GM23338 (cell line): ENCODE measurements around the gene THADA. TPM values are rescaled to one million over a fixed set of nuclear protein-coding genes. Genes with fewer than 3 reads are reported as not detected.

Source experiments
- ATAC-seq: fragments of 200-7000 bp; cut with Tn5 transposase; 3 replicates; pipeline ENCODE4 v1.9.1; 2020
- DNase-seq: peaks from one replicate; pipeline ENCODE4 v3.0.0-alpha.2; 2015; ENCODE audit warnings: low spot score
- H2AFZ ChIP-seq: fragments of 200-600 bp; sonication (generic); 2 replicates; pipeline ENCODE4 v1.8.0; 2016; ENCODE audit warnings: antibody characterized with exemption, mild to moderate bottlenecking, moderate library complexity
- H3F3A ChIP-seq: fragments of 200-600 bp; sonication (generic); replicated peaks from 2 replicates; pipeline ENCODE4 v1.8.0; 2017; ENCODE audit warnings: antibody characterized with exemption, mixed run types, low read depth
- H3K27ac ChIP-seq: fragments of 200-600 bp; sonication (generic); 2 replicates; pipeline ENCODE4 v1.6.1; 2016; ENCODE audit warnings: low read depth
- H3K27me3 ChIP-seq: fragments of 200-600 bp; sonication (generic); 2 replicates; pipeline ENCODE4 v1.8.0; 2016; ENCODE audit warnings: mild to moderate bottlenecking, mixed run types, moderate library complexity; ENCODE audit not compliant: insufficient read depth
- H3K36me3 ChIP-seq: fragments of 200-600 bp; sonication (generic); 2 replicates; pipeline ENCODE4 v1.8.0; 2016; ENCODE audit warnings: mild to moderate bottlenecking; ENCODE audit not compliant: insufficient read depth
- H3K4me1 ChIP-seq: fragments of 200-600 bp; sonication (generic); 2 replicates; pipeline ENCODE4 v1.8.0; 2016; ENCODE audit warnings: mild to moderate bottlenecking, moderate library complexity; ENCODE audit not compliant: insufficient read depth
- H3K4me2 ChIP-seq: fragments of 200-600 bp; sonication (generic); 2 replicates; pipeline ENCODE4 v1.7.1; 2017; ENCODE audit warnings: mixed run types
- H3K4me3 ChIP-seq: fragments of 200-600 bp; sonication (generic); 2 replicates; pipeline ENCODE4 v1.6.1; 2016; ENCODE audit warnings: mixed run types
- H3K79me2 ChIP-seq: fragments of 200-600 bp; sonication (generic); replicated peaks from 2 replicates; pipeline ENCODE4 v1.8.0; 2017; ENCODE audit warnings: mild to moderate bottlenecking; ENCODE audit not compliant: insufficient read depth
- H3K9me2 ChIP-seq: fragments of 200-600 bp; sonication (generic); 2 replicates; pipeline ENCODE4 v1.8.0; 2017; ENCODE audit not compliant: insufficient read depth
- H4K20me1 ChIP-seq: fragments of 200-600 bp; sonication (generic); replicated peaks from 2 replicates; pipeline ENCODE4 v1.8.0; 2017; ENCODE audit warnings: mild to moderate bottlenecking; ENCODE audit not compliant: insufficient read depth
- H3K27ac Mint-ChIP-seq: 2 replicates; pipeline ENCODE4 v1.8.0; 2020; ENCODE audit warnings: inconsistent platforms, mild to moderate bottlenecking, moderate library complexity, mixed read lengths
- H3K27me3 Mint-ChIP-seq: 3 replicates; pipeline ENCODE4 v1.8.0; 2022; ENCODE audit warnings: low read depth, mild to moderate bottlenecking, moderate library complexity, mixed read lengths, inconsistent platforms; ENCODE audit not compliant: insufficient read depth, poor library complexity
- H3K36me3 Mint-ChIP-seq: 3 replicates; pipeline ENCODE4 v1.8.0; 2021; ENCODE audit warnings: low read depth, mild to moderate bottlenecking, inconsistent platforms, moderate library complexity, mixed read lengths
- H3K4me1 Mint-ChIP-seq: 3 replicates; pipeline ENCODE4 v1.8.0; 2020; ENCODE audit warnings: mild to moderate bottlenecking, inconsistent platforms, mixed read lengths
- H3K4me3 Mint-ChIP-seq: 3 replicates; pipeline ENCODE4 v1.8.0; 2021; ENCODE audit warnings: moderate library complexity, mild to moderate bottlenecking, inconsistent platforms, mixed read lengths
- H3K9me3 Mint-ChIP-seq: 3 replicates; pipeline ENCODE4 v1.8.0; 2020; ENCODE audit warnings: moderate library complexity, mild to moderate bottlenecking, inconsistent platforms, mixed read lengths
- CREB1 ChIP-seq: fragments of 250-450 bp; sonication (Bioruptor Pico); IDR thresholded peaks from 2 replicates; pipeline ENCODE4 v1.5.0; 2020; ENCODE audit warnings: low read depth, mild to moderate bottlenecking, moderate library complexity
- ETS1 ChIP-seq: IDR thresholded peaks from 2 replicates; pipeline ENCODE4 v1.6.1; 2016; ENCODE audit warnings: antibody characterized with exemption
- EZH2 ChIP-seq: fragments of 200-600 bp; sonication (generic); IDR thresholded peaks from one replicate; pipeline ENCODE4 v1.8.0; 2017; ENCODE audit warnings: antibody characterized with exemption, mild to moderate bottlenecking, low read depth; ENCODE audit not compliant: unreplicated experiment
- EZH2phosphoT487 ChIP-seq: fragments of 200-600 bp; sonication (generic); IDR thresholded peaks from one replicate; pipeline ENCODE4 v1.8.1; 2018; ENCODE audit warnings: antibody characterized with exemption; ENCODE audit not compliant: unreplicated experiment
- JUNB ChIP-seq: IDR thresholded peaks from one replicate; pipeline ENCODE4 v1.6.1; 2016; ENCODE audit warnings: antibody characterized with exemption; ENCODE audit not compliant: unreplicated experiment
- NANOG ChIP-seq: IDR thresholded peaks from 2 replicates; pipeline ENCODE4 v1.6.1; 2016; ENCODE audit warnings: antibody characterized with exemption, borderline replicate concordance
- POLR2AphosphoS5 ChIP-seq: IDR thresholded peaks from 2 replicates; pipeline ENCODE4 v1.6.1; 2016; ENCODE audit warnings: antibody characterized with exemption, low read depth
- REST ChIP-seq: IDR thresholded peaks from one replicate; pipeline ENCODE4 v1.6.1; 2018; ENCODE audit warnings: antibody characterized with exemption; ENCODE audit not compliant: unreplicated experiment
- ZNF331 ChIP-seq: fragments of 250-450 bp; sonication (Bioruptor Pico); IDR thresholded peaks from 2 replicates; pipeline ENCODE4 v1.5.0; 2020; ENCODE audit warnings: low read depth, mild to moderate bottlenecking, moderate library complexity
- ZNF462 ChIP-seq: fragments of 250-450 bp; sonication (Bioruptor Pico); IDR thresholded peaks from 2 replicates; pipeline ENCODE4 v1.5.0; 2020; ENCODE audit warnings: mild to moderate bottlenecking, moderate library complexity
- polyA plus RNA-seq: library from polyadenylated mRNA; unstranded; fragments of >200 nt; fragmentation: Nextera tagmentation; extraction: Ambion mirVana; gene quantifications from 2 replicates; pipeline ENCODE4 v1.2.1, GENCODE V29; 2016
- total RNA-seq: library from RNA; depleted of rRNA; stranded (reverse); fragments of >200 nt; shearing (Covaris generic); gene quantifications from 2 replicates; pipeline ENCODE4 v1.2.3, GENCODE V29; 2014

THADA gene
- total and polyA plus RNA-seq, 2 experiments from 2014 or later = 17.0 to 30.7 TPM

DNA sequence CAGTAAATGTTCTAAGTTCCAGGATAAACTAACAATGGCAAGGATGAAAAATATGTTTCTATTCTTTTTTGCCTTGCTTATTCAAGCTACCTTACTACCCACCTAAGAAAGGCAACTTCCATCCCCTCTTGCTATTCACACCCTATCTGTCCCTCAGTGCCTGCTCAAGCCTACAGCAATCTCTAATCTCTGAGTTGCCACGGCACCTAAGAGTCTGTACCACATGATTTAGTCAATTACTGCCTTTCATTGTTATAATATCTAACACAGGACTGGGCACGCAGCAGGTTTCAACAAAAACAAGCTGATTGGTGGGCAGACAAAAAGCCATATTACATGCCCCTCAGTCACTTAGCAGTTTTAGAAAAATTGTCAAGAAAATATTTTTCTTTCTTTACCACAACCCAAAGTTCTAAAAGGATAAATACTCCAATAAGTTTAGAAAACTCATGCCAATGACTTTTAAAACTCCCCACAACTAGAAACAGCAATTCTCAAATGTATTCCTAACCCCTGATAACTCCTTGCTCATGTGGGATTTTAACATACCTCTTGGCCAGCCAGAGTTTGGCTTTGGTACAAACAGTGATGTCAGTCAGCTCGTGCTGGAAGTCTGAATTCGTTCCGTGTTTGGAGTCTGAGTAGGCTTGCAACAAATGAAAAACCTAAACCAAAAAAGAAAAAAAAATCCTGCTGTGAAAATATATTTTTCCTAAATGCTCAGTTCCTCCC is 252.1 kb downstream of the THADA start:
- no peak overlapping the region for H3K4me3 Mint-ChIP-seq
- Histone ChIP-seq H3K27me3 (no peaks in the 10 kb centered on the region), H4K20me1 (no peaks in the 10 kb centered on the region), H3K4me1 (peaks cover 32% of the 10 kb centered on the region), H3K4me3 (no peak overlapping the region), H3K9me2 (no peaks in the 10 kb centered on the region), H3K36me3 (no peaks in the 10 kb centered on the region; the same call in 1 of the 2 replicates), H2AFZ (no peak overlapping the region), H3K27ac (no peak overlapping the region), H3F3A (no peaks in the 10 kb centered on the region), H3K79me2 (no peaks in the 10 kb centered on the region), H3K4me2 (no peak overlapping the region)
- DNase-seq = no peak
- peaks cover 43% of the 10 kb centered on the region for H3K4me1 Mint-ChIP-seq
- no peaks in the 10 kb centered on the region; the same call in 2 of the 3 replicates for H3K36me3 Mint-ChIP-seq
- no peaks in the 10 kb centered on the region for H3K9me3 Mint-ChIP-seq
- TF ChIP-seq NANOG = no peak
- TF ChIP-seq REST = no peak
- no peak for TF ChIP-seq CREB1
- TF ChIP-seq ZNF331 (CRISPR knock-in tag) = no peak
- no peak for TF ChIP-seq POLR2AphosphoS5
- no peak for TF ChIP-seq JUNB
- TF ChIP-seq EZH2phosphoT487 = no peak
- no peak for TF ChIP-seq EZH2
- TF ChIP-seq ZNF462 (CRISPR knock-in tag) = no peak
- no peak for TF ChIP-seq ETS1
- peaks cover 7% of the 10 kb centered on the region for H3K27me3 Mint-ChIP-seq
- no peak overlapping the region for H3K27ac Mint-ChIP-seq
- ATAC-seq = no peak
